Panc1 (cell line): ENCODE measurements around the gene FYTTD1. TPM values are rescaled to one million over a fixed set of nuclear protein-coding genes. Genes with fewer than 3 reads are reported as not detected.

Source experiments
- ATAC-seq: fragments of 200-7000 bp; cut with Tn5 transposase; 2 replicates; pipeline ENCODE4 v1.9.1; 2020; ENCODE audit warnings: mild to moderate bottlenecking, moderate library complexity
- BruUV-seq: library from RNA; stranded (reverse); fragments of 400-500 nt; replicated peaks from 2 replicates; lab custom pipeline; 2021; lab: Mats Ljungman, UMichigan
- CTCF ChIA-PET: fragments of 300-600 bp; sonication (Branson Sonifier 250); formaldehyde crosslinking; loops from one replicate; lab custom pipeline; 2022; ENCODE audit warnings: antibody characterized with exemption; lab: Charles Lee
- POLR2A ChIA-PET: fragments of 300-600 bp; sonication (Branson Sonifier 250); formaldehyde crosslinking; loops from one replicate; lab custom pipeline; 2022; ENCODE audit warnings: antibody characterized with exemption; lab: Charles Lee
- DNase-seq: peaks from one replicate; pipeline ENCODE4 v3.0.0-alpha.2; 2010; ENCODE audit warnings: low read depth, low spot score
- H3K27ac ChIP-seq: 2 replicates; pipeline ENCODE4 v1.5.1; 2011; ENCODE audit warnings: mild to moderate bottlenecking, low read length, inconsistent platforms
- H3K27me3 ChIP-seq: fragments of 200-500 bp; sonication (Bioruptor generic); 2 replicates; pipeline ENCODE4 v1.6.0; 2014; ENCODE audit warnings: low read length, inconsistent platforms; ENCODE audit not compliant: control insufficient read depth, insufficient read depth
- H3K36me3 ChIP-seq: fragments of 200-500 bp; sonication (Bioruptor generic); 2 replicates; pipeline ENCODE4 v1.5.1; 2014; ENCODE audit warnings: inconsistent platforms, mild to moderate bottlenecking, low read length, moderate library complexity; ENCODE audit not compliant: control insufficient read depth, insufficient read depth
- H3K4me1 ChIP-seq: 2 replicates; pipeline ENCODE4 v1.5.1; 2011; ENCODE audit warnings: inconsistent platforms, mild to moderate bottlenecking, low read length, moderate library complexity; ENCODE audit not compliant: control insufficient read depth, insufficient read depth
- H3K4me3 ChIP-seq, 2 experiments: 2 replicates each; pipeline ENCODE4 v1.5.1; 2011 to 2012; ENCODE audit warnings: low read depth in 2 of 2, low read length in 2 of 2, mild to moderate bottlenecking in 2 of 2, inconsistent platforms in 1 of 2, moderate library complexity in 1 of 2
- H3K9me3 ChIP-seq: fragments of 200-500 bp; sonication (Bioruptor generic); 2 replicates; pipeline ENCODE4 v1.5.1; 2014; ENCODE audit warnings: low read depth, mild to moderate bottlenecking, inconsistent platforms, low read length, moderate library complexity; ENCODE audit not compliant: control insufficient read depth, insufficient read depth
- CTCF ChIP-seq: fragments of 450-650 bp; IDR thresholded peaks from 2 replicates; pipeline ENCODE4 v1.5.1; 2017; ENCODE audit warnings: mild to moderate bottlenecking
- POLR2AphosphoS5 ChIP-seq: IDR thresholded peaks from 2 replicates; pipeline ENCODE4 v1.6.1; 2012; ENCODE audit warnings: mild to moderate bottlenecking, low read depth, low read length, moderate library complexity
- REST ChIP-seq, 2 experiments: IDR thresholded peaks; 2 replicates each; pipeline ENCODE4 v1.6.1; 2011 to 2012; ENCODE audit warnings: low read depth in 2 of 2, control low read depth in 1 of 2, low read length in 1 of 2, mild to moderate bottlenecking in 1 of 2, moderate library complexity in 1 of 2; ENCODE audit not compliant: insufficient read depth in 1 of 2
- SIN3A ChIP-seq: IDR thresholded peaks from 2 replicates; pipeline ENCODE4 v1.6.1; 2012; ENCODE audit warnings: low read depth, mild to moderate bottlenecking, low read length, moderate library complexity, borderline replicate concordance; ENCODE audit not compliant: insufficient read depth
- TCF7L2 ChIP-seq: IDR thresholded peaks from 2 replicates; pipeline ENCODE4 v1.6.1; 2011; ENCODE audit warnings: mild to moderate bottlenecking, low read depth, low read length, inconsistent platforms
- in situ Hi-C: cut with HindIII; loops from 2 replicates; pipeline ENCODE4 v1.10.0; 2016; ENCODE audit warnings: low sequenced_read_pairs, low pct_unique_long_range_greater_than_20kb
- intact Hi-C: fragments of 100-400 bp; cut with micrococcal nuclease; formaldehyde crosslinking; loops from one replicate; pipeline ENCODE4 v1.10.0; 2022; ENCODE audit not compliant: unreplicated experiment
- total RNA-seq: library from RNA; stranded (reverse); gene quantifications from one replicate; pipeline ENCODE4 v1.2.1, GENCODE V29; 2021; ENCODE audit not compliant: unreplicated experiment

The FYTTD1 gene
- total RNA-seq, 1 experiment from 2014 or later = 77.8 TPM

- ChIA-PET CTCF (no interaction called here), POLR2A (interaction anchor here (0.5 kb wide), 1 partner anchor 62 kb away, joined by 3 read pairs; no protein-coding TSS in a partner anchor)
- ATAC-seq (peak; percentile 97), DNase-seq (peak; percentile 100)
- peak overlapping the region; percentile 29 for H3K27ac ChIP-seq
- no peaks in the 10 kb centered on the region for H3K36me3 ChIP-seq
- TF ChIP-seq POLR2AphosphoS5 (no peak), TCF7L2 (no peak), REST (IDR thresholded peaks at IDR 0.05; ENCODE audit: insufficient read depth in 1 of 2, low read depth in 2 of 2, low read length in 1 of 2) (no peak), SIN3A (no peak), CTCF (no peak)
- intact Hi-C loops (no loop called here), in situ Hi-C loops (no loop called here)
- H3K9me3 ChIP-seq = peaks cover 12% of the 10 kb centered on the region
- no TSS peak for BruUV-seq
- peaks cover 9% of the 10 kb centered on the region for H3K4me1 ChIP-seq
- no peak overlapping the region for H3K4me3 ChIP-seq
- no peaks in the 10 kb centered on the region for H3K27me3 ChIP-seq
Measured at GRCh38 chr3:197718891-197719290, 30.8 kb upstream of the FYTTD1 start.

- in situ Hi-C loops (no loop called here), intact Hi-C loops (no loop called here)
- H3K4me3 ChIP-seq = no peak overlapping the region
- no peaks in the 10 kb centered on the region for H3K36me3 ChIP-seq
- H3K27ac ChIP-seq = no peak overlapping the region
- peaks cover 6% of the 10 kb centered on the region for H3K4me1 ChIP-seq
- H3K9me3 ChIP-seq = peaks cover 12% of the 10 kb centered on the region
- ChIA-PET CTCF (no interaction called here), POLR2A (interaction anchor here (0.6 kb wide), 1 partner anchor 418 kb away, joined by 3 read pairs; no protein-coding TSS in a partner anchor)
- BruUV-seq = no TSS peak
- H3K27me3 ChIP-seq = no peaks in the 10 kb centered on the region
- ATAC-seq = no peak
- no peak for TF ChIP-seq TCF7L2
- TF ChIP-seq CTCF = no peak
- TF ChIP-seq REST (IDR thresholded peaks at IDR 0.05; ENCODE audit: insufficient read depth in 1 of 2, low read depth in 2 of 2, low read length in 1 of 2) = no peak
- no peak for TF ChIP-seq POLR2AphosphoS5
- no peak for DNase-seq
Measured at GRCh38 chr3:197720694-197721093, 29.0 kb upstream of the FYTTD1 start.
